MCF 10A (cell line): Measurements from ENCODE around the gene PFKFB4. TPM values are rescaled to one million over a fixed set of nuclear protein-coding genes. Genes with fewer than 3 reads are reported as not detected.
"Not testable (repeated sequence)": the region's sequence is repeated elsewhere in the genome, so short reads cannot be mapped to it uniquely, and the experiment has no call there.

ENCODE experiments used
- BruUV-seq: library from RNA; stranded (reverse); fragments of 400-500 nt; replicated peaks from 2 replicates; lab custom pipeline; 2021; lab: Mats Ljungman, UMichigan
- CTCF ChIA-PET: fragments of 300-600 bp; sonication (Branson Sonifier 250); formaldehyde crosslinking; extraction: SDS; loops from one replicate; lab custom pipeline; 2021; ENCODE audit warnings: antibody characterized with exemption, inconsistent platforms; lab: Yijun Ruan, JAX
- POLR2A ChIA-PET: fragments of 300-600, 350-650 bp; sonication (Branson Sonifier 250); formaldehyde crosslinking; extraction: SDS; loops from one replicate; lab custom pipeline; 2020; ENCODE audit warnings: antibody characterized with exemption, inconsistent platforms; lab: Yijun Ruan, JAX
- DNase-seq: peaks from one replicate; pipeline ENCODE4 v3.0.0-alpha.2; 2018; ENCODE audit not compliant: unreplicated experiment
- H3K27ac Mint-ChIP-seq: one replicate; pipeline ENCODE4 v1.8.0; 2022; ENCODE audit warnings: mild to moderate bottlenecking, low read depth, mixed read lengths; ENCODE audit not compliant: unreplicated experiment
- H3K27me3 Mint-ChIP-seq: one replicate; pipeline ENCODE4 v1.8.0; 2022; ENCODE audit warnings: mixed read lengths; ENCODE audit not compliant: insufficient read depth, unreplicated experiment
- H3K36me3 Mint-ChIP-seq: one replicate; pipeline ENCODE4 v1.8.0; 2022; ENCODE audit warnings: mild to moderate bottlenecking, moderate library complexity, mixed read lengths; ENCODE audit not compliant: insufficient read depth, unreplicated experiment
- H3K4me1 Mint-ChIP-seq: one replicate; pipeline ENCODE4 v1.8.0; 2022; ENCODE audit warnings: mixed read lengths; ENCODE audit not compliant: insufficient read depth, unreplicated experiment
- H3K4me3 Mint-ChIP-seq: one replicate; pipeline ENCODE4 v1.8.0; 2022; ENCODE audit warnings: mild to moderate bottlenecking, moderate library complexity, mixed read lengths; ENCODE audit not compliant: unreplicated experiment
- H3K9me3 Mint-ChIP-seq: one replicate; pipeline ENCODE4 v1.8.0; 2022; ENCODE audit warnings: mixed read lengths; ENCODE audit not compliant: unreplicated experiment
- intact Hi-C: fragments of 100-400 bp; cut with micrococcal nuclease; formaldehyde crosslinking; loops from 2 replicates; pipeline ENCODE4 v1.14.1; 2022
- total RNA-seq: library from RNA; stranded (reverse); gene quantifications from 2 replicates; pipeline ENCODE4 v1.2.3, GENCODE V29; 2022
- TF ChIP-seq, protein P1 (sequence below): fragments of 200-600 bp; IDR thresholded peaks from one replicate; pipeline ENCODE4 v1.8.0; 2022; ENCODE audit warnings: antibody characterized with exemption, mild to moderate bottlenecking; ENCODE audit not compliant: unreplicated experiment

The PFKFB4 gene
- total RNA-seq, 1 experiment from 2014 or later = 4.6 TPM

GRCh38 chr3:48553361-48553760 is 3.2 kb downstream of the PFKFB4 start:
- intact Hi-C loops = loop anchor here (10.0 kb wide), 1 partner anchor 131 kb away; the partner anchor contains the start of gene NCKIPSD
- ChIA-PET POLR2A (interaction anchor here (1.6 kb wide), 1 partner anchor 114 kb away, joined by 4 read pairs; the partner anchor contains the start of genes CCDC51 and TMA7), CTCF (interaction anchor here (0.6 to 1.6 kb wide), 6 partner anchors 13 to 541 kb away, joined by 3 to 7 read pairs (median 4); no protein-coding TSS in a partner anchor)
- DNase-seq = no peak
- no peaks in the 10 kb centered on the region for H3K36me3 Mint-ChIP-seq
- H3K4me1 Mint-ChIP-seq = peaks cover 5% of the 10 kb centered on the region
- TF ChIP-seq, protein P1, sequence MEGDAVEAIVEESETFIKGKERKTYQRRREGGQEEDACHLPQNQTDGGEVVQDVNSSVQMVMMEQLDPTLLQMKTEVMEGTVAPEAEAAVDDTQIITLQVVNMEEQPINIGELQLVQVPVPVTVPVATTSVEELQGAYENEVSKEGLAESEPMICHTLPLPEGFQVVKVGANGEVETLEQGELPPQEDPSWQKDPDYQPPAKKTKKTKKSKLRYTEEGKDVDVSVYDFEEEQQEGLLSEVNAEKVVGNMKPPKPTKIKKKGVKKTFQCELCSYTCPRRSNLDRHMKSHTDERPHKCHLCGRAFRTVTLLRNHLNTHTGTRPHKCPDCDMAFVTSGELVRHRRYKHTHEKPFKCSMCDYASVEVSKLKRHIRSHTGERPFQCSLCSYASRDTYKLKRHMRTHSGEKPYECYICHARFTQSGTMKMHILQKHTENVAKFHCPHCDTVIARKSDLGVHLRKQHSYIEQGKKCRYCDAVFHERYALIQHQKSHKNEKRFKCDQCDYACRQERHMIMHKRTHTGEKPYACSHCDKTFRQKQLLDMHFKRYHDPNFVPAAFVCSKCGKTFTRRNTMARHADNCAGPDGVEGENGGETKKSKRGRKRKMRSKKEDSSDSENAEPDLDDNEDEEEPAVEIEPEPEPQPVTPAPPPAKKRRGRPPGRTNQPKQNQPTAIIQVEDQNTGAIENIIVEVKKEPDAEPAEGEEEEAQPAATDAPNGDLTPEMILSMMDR = no peak
- no peak overlapping the region for H3K27ac Mint-ChIP-seq
- no peaks in the 10 kb centered on the region for H3K27me3 Mint-ChIP-seq
- H3K9me3 Mint-ChIP-seq = no peaks in the 10 kb centered on the region
- no peak overlapping the region for H3K4me3 Mint-ChIP-seq
- BruUV-seq = no TSS peak

DNA sequence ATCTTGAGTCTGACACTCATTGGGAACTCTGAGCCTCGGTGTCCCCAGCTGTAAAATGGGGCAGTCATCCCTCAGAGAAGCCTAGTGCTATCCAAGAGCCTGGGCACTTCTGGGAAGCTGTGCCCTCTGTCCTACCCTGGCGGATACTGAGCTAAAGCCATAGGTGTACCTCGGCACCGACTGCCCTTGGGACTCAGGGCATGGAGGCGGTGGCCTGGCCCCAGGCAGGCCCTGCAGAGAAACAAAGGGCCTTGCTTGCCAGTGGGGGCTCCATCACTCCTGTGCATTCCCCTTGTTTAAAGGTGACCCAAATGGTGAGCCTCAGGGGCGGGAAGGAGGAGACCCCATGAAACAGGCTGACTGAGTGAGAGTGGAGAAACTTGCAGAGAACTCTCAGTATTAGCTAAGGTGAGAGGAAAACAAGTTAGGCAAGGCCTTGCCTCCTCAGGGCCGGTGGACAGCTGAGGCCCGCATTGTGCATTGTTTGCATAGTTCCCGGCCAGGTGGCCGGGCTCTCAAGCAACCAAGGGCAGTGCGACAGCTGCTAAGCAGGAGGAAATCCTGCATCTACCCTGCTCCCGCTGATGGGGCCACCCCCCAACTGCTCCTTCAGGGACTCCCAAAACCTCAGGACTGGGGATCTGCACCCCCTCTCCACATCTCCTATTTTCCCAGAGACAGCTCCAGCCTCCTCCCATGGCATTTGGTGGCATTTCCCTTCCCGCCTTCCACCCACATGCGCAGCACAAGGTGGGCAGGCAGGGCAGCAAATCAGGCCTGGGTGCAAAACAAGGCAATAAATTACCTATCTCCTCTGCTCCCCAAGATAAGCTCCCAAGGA is 4.3 kb downstream of the PFKFB4 start:
- no peak for DNase-seq
- no peak overlapping the region for H3K27ac Mint-ChIP-seq
- CTCF ChIA-PET = interaction anchor here (1.0 to 1.2 kb wide), 3 partner anchors 10 to 116 kb away, joined by 3 to 4 read pairs (median 4); no protein-coding TSS in a partner anchor

DNA sequence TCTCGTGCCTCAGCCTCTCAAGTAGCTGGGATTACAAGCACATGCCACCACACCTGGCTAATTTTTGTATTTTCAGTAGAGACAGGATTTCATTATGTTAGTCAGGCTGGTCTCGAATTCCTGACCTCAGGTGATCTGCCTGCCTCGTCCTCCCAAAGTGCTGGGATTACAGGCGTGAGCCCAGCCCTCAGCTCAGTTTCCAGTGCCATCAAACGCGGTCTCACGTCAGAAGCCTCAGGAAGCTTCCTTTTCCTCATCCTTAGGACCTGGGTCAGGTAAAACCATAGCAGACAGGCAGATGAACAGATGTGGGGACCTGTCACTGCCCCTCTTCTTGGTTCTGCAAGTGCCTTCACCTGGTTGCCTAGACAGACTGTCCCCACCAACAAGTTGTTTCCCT is 5.0 kb downstream of the PFKFB4 start:
- not testable (repeated sequence) for H3K27me3 Mint-ChIP-seq, H3K27ac Mint-ChIP-seq, H3K36me3 Mint-ChIP-seq, H3K9me3 Mint-ChIP-seq, H3K4me1 Mint-ChIP-seq, DNase-seq, BruUV-seq, H3K4me3 Mint-ChIP-seq
- ChIA-PET CTCF (interaction anchor here (1.0 to 1.2 kb wide), 2 partner anchors 9 to 115 kb away, joined by 3 to 4 read pairs; no protein-coding TSS in a partner anchor), POLR2A (interaction anchor here (1.4 kb wide), 2 partner anchors 46 to 84 kb away, joined by 3 read pairs; partner anchors contain the start of gene SLC26A6)
- intact Hi-C loops = loop anchor here (10.0 kb wide), 1 partner anchor 133 kb away; the partner anchor contains the start of gene NCKIPSD

More for the DNA sequence above, 4.3 kb downstream of the PFKFB4 start:
- TF ChIP-seq, protein P1 = no peak
- no peaks in the 10 kb centered on the region for H3K9me3 Mint-ChIP-seq
- intact Hi-C loops = loop anchor here (10.0 kb wide), 1 partner anchor 132 kb away; the partner anchor contains the start of gene NCKIPSD
- no peak overlapping the region for H3K4me3 Mint-ChIP-seq
- no TSS peak for BruUV-seq
- no peaks in the 10 kb centered on the region for H3K36me3 Mint-ChIP-seq
- POLR2A ChIA-PET = interaction anchor here (1.4 to 1.6 kb wide), 3 partner anchors 46 to 113 kb away, joined by 3 to 4 read pairs (median 3); partner anchors contain the start of genes CCDC51, SLC26A6 and TMA7
- H3K27me3 Mint-ChIP-seq = no peaks in the 10 kb centered on the region
- no peaks in the 10 kb centered on the region for H3K4me1 Mint-ChIP-seq

DNA sequence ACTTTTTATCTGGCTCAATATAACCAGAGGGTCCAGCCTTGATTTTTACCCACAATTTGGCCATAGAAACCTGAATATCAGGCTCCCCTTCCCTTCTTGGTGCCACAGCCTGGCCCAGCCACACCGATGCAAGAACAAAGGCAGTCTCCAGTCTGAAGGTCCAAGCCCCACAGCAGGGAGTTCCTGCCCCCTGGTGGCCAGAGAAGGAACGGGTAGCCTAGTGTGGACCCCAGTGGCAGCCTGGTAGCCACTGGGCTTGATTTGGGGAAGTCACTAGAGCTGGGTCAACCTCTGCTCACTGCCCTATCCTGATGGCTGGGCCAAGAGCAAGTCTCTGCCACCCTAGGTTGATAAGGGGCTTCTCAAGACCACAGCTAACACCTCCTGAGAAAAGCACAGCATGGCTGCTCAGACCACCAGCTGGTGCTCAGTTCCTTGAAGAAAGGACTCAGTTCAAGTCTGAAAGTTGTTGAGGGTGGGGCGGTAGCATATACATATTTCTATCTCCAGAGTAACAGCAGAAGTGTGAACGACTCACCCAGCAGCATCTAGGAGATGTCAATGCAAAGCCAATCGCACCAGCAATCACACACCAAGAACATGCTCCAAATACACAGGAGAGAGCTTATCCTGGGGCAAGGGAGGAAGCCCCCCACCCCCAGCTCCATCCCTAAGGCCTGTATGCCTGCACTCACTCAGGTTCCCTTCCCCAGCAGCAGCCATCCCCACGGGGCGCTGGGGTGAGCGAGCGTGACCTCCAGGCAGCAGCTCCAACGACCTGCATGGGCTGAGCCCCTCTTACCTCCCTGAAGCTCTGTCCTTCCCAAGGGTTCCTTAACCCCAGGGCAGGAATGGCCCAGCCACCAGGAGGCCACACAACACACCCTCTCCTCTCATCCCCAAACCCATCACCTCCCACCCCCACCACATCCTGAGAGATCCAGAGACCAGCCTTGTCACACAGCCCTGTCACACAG is 7.6 kb downstream of the PFKFB4 start:
- Mint-ChIP-seq H3K36me3 (no peaks in the 10 kb centered on the region), H3K4me3 (no peak overlapping the region), H3K9me3 (no peaks in the 10 kb centered on the region), H3K27me3 (no peaks in the 10 kb centered on the region), H3K27ac (no peak overlapping the region), H3K4me1 (no peaks in the 10 kb centered on the region)
- intact Hi-C loops = loop anchor here (1.0 to 5.0 kb wide), 4 partner anchors 84 to 357 kb away; partner anchors contain the start of gene ATRIP
- BruUV-seq = no TSS peak
- ChIA-PET CTCF (interaction anchor here (0.6 to 3.9 kb wide), 32 partner anchors 8 to 373 kb away, joined by 3 to 36 read pairs (median 4); partner anchors contain the start of genes CCDC51, PFKFB4 and TMA7), POLR2A (interaction anchor here (0.8 to 1.2 kb wide), 4 partner anchors 45 to 280 kb away, joined by 3 to 6 read pairs (median 4); partner anchors contain the start of gene ATRIP)
- TF ChIP-seq, protein P1 = peak; percentile 97
- DNase-seq = peak; percentile 80
